Activated CD4-positive, alpha-beta memory T cell treated with anti-CD3 and anti-CD28 coated beads, Interleukin-2, amount 10 ng/mL, durations not matched to agents 7 days and 5 days (primary cell): ENCODE data around the gene SAMD15. TPM values are rescaled to one million over a fixed set of nuclear protein-coding genes. Genes with fewer than 3 reads are reported as not detected.

Experiments
- CTCF ChIA-PET: fragments of 350-600 bp; sonication (Branson Sonifier 250); formaldehyde crosslinking; loops from one replicate; lab custom pipeline; 2021; ENCODE audit warnings: antibody characterized with exemption, inconsistent platforms; lab: Charles Lee
- POLR2A ChIA-PET: fragments of 350-600 bp; sonication (Branson Sonifier 250); formaldehyde crosslinking; loops from one replicate; lab custom pipeline; 2021; ENCODE audit warnings: antibody characterized with exemption; lab: Charles Lee
- DNase-seq: peaks from one replicate; pipeline ENCODE4 v3.0.0-alpha.2; 2020
- H3K27ac Mint-ChIP-seq: one replicate; pipeline ENCODE4 v1.8.0; 2021; ENCODE audit warnings: mild to moderate bottlenecking, mixed read lengths
- H3K27me3 Mint-ChIP-seq: one replicate; pipeline ENCODE4 v1.8.0; 2021; ENCODE audit warnings: mixed read lengths
- H3K36me3 Mint-ChIP-seq: one replicate; pipeline ENCODE4 v1.8.0; 2021; ENCODE audit warnings: low read depth, mixed read lengths
- H3K4me1 Mint-ChIP-seq: one replicate; pipeline ENCODE4 v1.8.0; 2021; ENCODE audit warnings: mixed read lengths
- H3K4me3 Mint-ChIP-seq: one replicate; pipeline ENCODE4 v1.8.0; 2021; ENCODE audit warnings: mild to moderate bottlenecking, mixed read lengths
- H3K9me3 Mint-ChIP-seq: one replicate; pipeline ENCODE4 v1.8.0; 2021; ENCODE audit warnings: mixed read lengths
- total RNA-seq, 2 experiments: library from RNA; stranded (reverse); gene quantifications; one replicate each; pipeline ENCODE4 v1.2.3, GENCODE V29; 2021

Gene SAMD15
- total RNA-seq, 2 experiments from 2014 or later, result 0.25 TPM; not detected in 1

DNA sequence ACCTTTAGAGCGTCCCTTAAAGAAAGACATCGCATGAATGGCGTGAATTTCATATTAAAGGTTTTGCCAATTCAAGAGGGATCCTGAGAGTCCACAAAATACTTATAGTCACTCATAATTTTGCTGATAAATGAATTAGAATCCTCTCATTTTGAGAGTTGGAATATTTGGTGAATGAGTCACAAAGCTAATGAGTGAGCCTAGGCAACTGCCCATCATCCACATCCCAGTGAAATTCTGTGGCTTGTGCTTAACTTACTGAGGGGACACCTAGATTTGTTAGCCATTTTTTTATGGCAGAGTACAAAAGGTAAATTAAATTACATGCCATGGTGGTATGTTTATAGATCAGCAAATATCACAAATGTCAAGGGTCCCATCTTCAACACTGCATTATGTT, 58.9 kb downstream of the SAMD15 start:
- Mint-ChIP-seq H3K9me3 (no peaks in the 10 kb centered on the region), H3K27me3 (no peaks in the 10 kb centered on the region), H3K36me3 (peaks cover 32% of the 10 kb centered on the region), H3K4me1 (no peaks in the 10 kb centered on the region), H3K4me3 (no peak overlapping the region), H3K27ac (no peak overlapping the region)
- CTCF ChIA-PET, result interaction anchor here (0.9 kb wide), 1 partner anchor 120 kb away, joined by 3 read pairs; no protein-coding TSS in a partner anchor
- no peak for DNase-seq
- POLR2A ChIA-PET, result no interaction called here

DNA sequence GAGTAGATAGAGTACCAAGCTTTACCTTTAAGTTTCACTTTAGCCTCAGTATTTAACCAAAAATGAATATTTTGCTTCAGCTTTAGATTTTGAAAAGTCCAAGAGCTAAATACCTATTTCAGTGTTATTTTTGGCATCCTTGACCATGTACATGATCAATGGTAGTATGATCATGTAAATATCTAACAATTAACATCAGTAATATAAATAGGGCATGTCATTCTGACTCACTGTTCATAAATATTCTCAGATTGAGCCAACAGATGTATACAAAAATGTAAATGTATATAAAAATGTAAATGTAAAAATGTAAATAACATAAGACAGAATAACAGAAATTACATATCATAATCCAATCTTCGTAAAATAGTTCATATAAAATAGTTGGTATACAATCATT, 61.4 kb downstream of the SAMD15 start:
- H3K27ac Mint-ChIP-seq, result no peak overlapping the region
- ChIA-PET POLR2A (no interaction called here), CTCF (interaction anchor here (1.3 to 1.9 kb wide), 2 partner anchors 20 to 315 kb away, joined by 3 to 5 read pairs; no protein-coding TSS in a partner anchor)
- no peak overlapping the region for H3K4me3 Mint-ChIP-seq
- no peaks in the 10 kb centered on the region for H3K9me3 Mint-ChIP-seq
- H3K27me3 Mint-ChIP-seq, result no peaks in the 10 kb centered on the region
- no peaks in the 10 kb centered on the region for H3K4me1 Mint-ChIP-seq
- peaks cover 47% of the 10 kb centered on the region for H3K36me3 Mint-ChIP-seq
- no peak for DNase-seq

- Mint-ChIP-seq H3K4me3 (no peak overlapping the region), H3K27ac (no peak overlapping the region), H3K36me3 (peaks cover 43% of the 10 kb centered on the region), H3K27me3 (no peaks in the 10 kb centered on the region), H3K9me3 (no peaks in the 10 kb centered on the region), H3K4me1 (no peaks in the 10 kb centered on the region)
- CTCF ChIA-PET, result no interaction called here
- no peak for DNase-seq
- POLR2A ChIA-PET, result no interaction called here
Observed at GRCh38 chr14:77439861-77440260, 62.7 kb downstream of the SAMD15 start.

Other genes with a start within 250 kb of the SAMD15 start
- not detected for gene ZDHHC22, start 235.6 kb upstream of the SAMD15 start, total RNA-seq
- gene TMEM63C, start 195.6 kb upstream of the SAMD15 start, total RNA-seq, result 1 to 10 TPM; 1.5 to 1.9 TPM
- gene NGB, start 106.2 kb upstream of the SAMD15 start, total RNA-seq, result not detected
- gene POMT2, start 56.5 kb upstream of the SAMD15 start, total RNA-seq, result 10 to 100 TPM; 10.5 to 16.1 TPM
- gene GSTZ1, start 56.3 kb upstream of the SAMD15 start, total RNA-seq, result 10 to 100 TPM; 18.1 to 18.4 TPM
- 10 to 100 TPM; 21.2 to 22.2 TPM for gene TMED8, start 285 bp upstream of the SAMD15 start, total RNA-seq
- gene NOXRED1, start 46.1 kb downstream of the SAMD15 start, total RNA-seq, result under 1 TPM; 0.35 to 0.48 TPM
- 10 to 100 TPM; 20.3 to 20.6 TPM for gene VIPAS39, start 80.2 kb downstream of the SAMD15 start, total RNA-seq
- 100 to 1,000 TPM; 152 to 162 TPM for gene AHSA1, start 80.7 kb downstream of the SAMD15 start, total RNA-seq
- not detected for gene ISM2, start 121.4 kb downstream of the SAMD15 start, total RNA-seq
- 10 to 100 TPM; 40.6 to 43.2 TPM for gene SPTLC2, start 239.3 kb downstream of the SAMD15 start, total RNA-seq